KG1 (cell line): Measurements from ENCODE around the gene DEFB112.

ENCODE experiments used
- DNase-seq: peaks from one replicate; lab custom pipeline; 2025; lab: John Stamatoyannopoulos, UW

The DEFB112 gene

GRCh38 chr6:50049829-50050228 is at the start of gene DEFB112:
TSS of gene DEFB112 (minus strand) at chr6:50049929. CDS start at chr6:50049869, 60 bp downstream.
- DNase-seq, result no peak

GRCh38 chr6:50098641-50098993 is 48.9 kb upstream of the DEFB112 start:
- no peak for DNase-seq

- no peak for DNase-seq
These were observed 48.4 kb upstream of the DEFB112 start for GRCh38 chr6:50097966-50098640.

- no peak for DNase-seq
These were observed 46.6 kb upstream of the DEFB112 start for GRCh38 chr6:50096296-50096695.

GRCh38 chr6:50093938-50094272 is 44.2 kb upstream of the DEFB112 start:
- no peak for DNase-seq

GRCh38 chr6:50093116-50093937 is 43.6 kb upstream of the DEFB112 start:
- no peak for DNase-seq

- no peak for DNase-seq
These were observed 41.9 kb upstream of the DEFB112 start for GRCh38 chr6:50091641-50092040.

- no peak for DNase-seq
These were observed 40.2 kb upstream of the DEFB112 start for GRCh38 chr6:50089911-50090310.

GRCh38 chr6:50087231-50087954 is 37.7 kb upstream of the DEFB112 start:
- DNase-seq, result no peak

- no peak for DNase-seq
These were observed 27.7 kb upstream of the DEFB112 start for GRCh38 chr6:50077385-50077784.

- DNase-seq, result no peak
These were observed 26.7 kb upstream of the DEFB112 start for GRCh38 chr6:50076431-50076830.

- no peak for DNase-seq
These were observed 22.2 kb upstream of the DEFB112 start for GRCh38 chr6:50071921-50072320.

GRCh38 chr6:50070101-50070500 is 20.4 kb upstream of the DEFB112 start:
- DNase-seq, result no peak

GRCh38 chr6:50062051-50062450 is 12.3 kb upstream of the DEFB112 start:
- DNase-seq, result no peak

GRCh38 chr6:50056242-50056641 is 6.5 kb upstream of the DEFB112 start:
- DNase-seq, result no peak

- no peak for DNase-seq
These were observed 2.7 kb downstream of the DEFB112 start for GRCh38 chr6:50047026-50047425.

- no peak for DNase-seq
These were observed 18.8 kb downstream of the DEFB112 start for GRCh38 chr6:50030777-50031562.

GRCh38 chr6:50030350-50030749 is 19.4 kb downstream of the DEFB112 start:
- DNase-seq, result no peak

- DNase-seq, result no peak
These were observed 24.5 kb downstream of the DEFB112 start for GRCh38 chr6:50025258-50025657.

GRCh38 chr6:50021894-50022293 is 27.8 kb downstream of the DEFB112 start, which contains the start of gene DEFB110:
TSS of gene DEFB110 (minus strand) at chr6:50021994. CDS start at chr6:50021935, 59 bp downstream.
- no peak for DNase-seq

- DNase-seq, result no peak
These were observed 41.9 kb downstream of the DEFB112 start for GRCh38 chr6:50007819-50008218.

- DNase-seq, result no peak
These were observed 46.6 kb downstream of the DEFB112 start for GRCh38 chr6:50003139-50003538.
